Muscle of leg (tissue), 11 donors: ENCODE data around the gene LCORL. TPM values are rescaled to one million over a fixed set of nuclear protein-coding genes. Genes with fewer than 3 reads are reported as not detected.

ENCODE experiments used
- DNase-seq: peaks from one replicate; pipeline ENCODE4 v3.0.0; 2013
- H3K27ac ChIP-seq: one replicate; pipeline ENCODE4 v1.5.1; 2013; ENCODE audit warnings: mild to moderate bottlenecking, low read length, control low read depth
- H3K27me3 ChIP-seq: one replicate; pipeline ENCODE4 v1.6.1; 2013; ENCODE audit warnings: low read length; ENCODE audit not compliant: control insufficient read depth, insufficient read depth
- H3K36me3 ChIP-seq: one replicate; pipeline ENCODE4 v1.6.1; 2013; ENCODE audit warnings: low read length; ENCODE audit not compliant: control insufficient read depth, insufficient read depth
- H3K4me1 ChIP-seq: one replicate; pipeline ENCODE4 v1.6.1; 2013; ENCODE audit warnings: low read length; ENCODE audit not compliant: control insufficient read depth, insufficient read depth
- H3K4me3 ChIP-seq: one replicate; pipeline ENCODE4 v1.5.1; 2013; ENCODE audit warnings: low read length, control low read depth
- H3K9me3 ChIP-seq: replicated peaks from 2 replicates; pipeline ENCODE4 v1.6.1; 2013; ENCODE audit warnings: low read depth, low read length; ENCODE audit not compliant: control insufficient read depth
- WGBS: methylation state at CpG from one replicate; pipeline ENCODE4 v1.1.5; 2013; ENCODE audit warnings: missing lambda C conversion rate; ENCODE audit not compliant: insufficient coverage; 5-methylcytosine and 5-hydroxymethylcytosine counted together
- polyA plus RNA-seq, 8 donors: library from polyadenylated mRNA; unstranded; fragments of 120-200 nt; gene quantifications; one replicate each; pipeline versions ENCODE4 v1.2.1 to v1.2.3, GENCODE V29; 2013; ENCODE audit warnings: inconsistent platforms in 1 of 8, low replicate concordance in 1 of 8; ENCODE audit not compliant: insufficient read length in 8 of 8, insufficient read depth in 1 of 8
- total RNA-seq: library from RNA; stranded (reverse); fragments of 120-200 nt; gene quantifications from one replicate; pipeline ENCODE4 v1.2.4, GENCODE V29; 2013

The LCORL gene
- total and polyA plus RNA-seq, 9 donors, result 9.4 to 16.4 (median 10.5) TPM

DNA sequence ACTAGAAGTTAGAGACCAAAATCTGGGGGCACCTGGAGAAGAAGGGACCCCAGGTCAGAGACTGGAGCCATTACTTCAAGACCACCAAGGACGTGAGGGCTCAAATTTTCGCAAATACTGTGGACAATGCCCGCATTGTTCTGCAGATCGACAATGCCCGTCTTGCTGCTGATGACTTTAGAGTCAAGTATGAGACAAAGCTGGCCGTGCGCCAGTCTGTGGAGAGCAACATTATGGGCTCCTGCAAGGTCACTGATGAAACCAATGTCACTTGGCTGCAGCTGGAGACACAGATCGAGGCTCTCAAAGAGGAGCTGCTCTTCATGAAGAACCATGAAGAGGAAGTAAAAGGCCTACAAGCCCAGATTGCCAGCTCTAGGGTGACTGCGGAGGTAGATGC, 109.5 kb downstream of the LCORL start:
- DNase-seq, result no peak
- H3K9me3 ChIP-seq, result no peaks in the 10 kb centered on the region
- H3K4me1 ChIP-seq, result no peaks in the 10 kb centered on the region
- over 99% methylated on average over 9 of the region's 9 CpGs for WGBS
- H3K4me3 ChIP-seq, result no peak overlapping the region
- no peak overlapping the region for H3K27ac ChIP-seq
- H3K36me3 ChIP-seq, result no peaks in the 10 kb centered on the region
- no peaks in the 10 kb centered on the region for H3K27me3 ChIP-seq

DNA sequence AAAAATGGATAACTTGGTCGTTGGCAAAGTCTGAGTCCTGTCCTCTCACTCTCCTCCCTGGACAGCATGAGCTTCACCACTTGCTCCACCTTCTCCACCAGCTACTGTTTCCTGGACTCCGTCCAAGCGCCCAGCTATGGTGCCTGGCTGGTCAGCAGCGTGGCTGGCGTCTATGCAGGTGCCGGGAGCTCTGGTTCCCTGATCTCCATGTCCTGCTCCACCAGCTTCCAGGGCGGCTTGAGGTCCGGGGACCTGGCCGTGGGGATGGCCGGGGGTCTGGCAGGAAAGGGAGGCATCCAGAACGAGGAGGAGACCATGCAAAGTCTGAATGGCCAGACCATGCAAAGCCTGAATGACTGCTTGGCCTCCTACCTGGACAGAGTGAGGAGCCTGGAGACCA, 109.9 kb downstream of the LCORL start:
- Histone ChIP-seq H3K4me3 (no peak overlapping the region), H3K27me3 (no peaks in the 10 kb centered on the region), H3K9me3 (no peaks in the 10 kb centered on the region), H3K36me3 (no peaks in the 10 kb centered on the region), H3K27ac (no peak overlapping the region), H3K4me1 (no peaks in the 10 kb centered on the region)
- 99% methylated on average over 10 of the region's 11 CpGs for WGBS
- no peak for DNase-seq

DNA sequence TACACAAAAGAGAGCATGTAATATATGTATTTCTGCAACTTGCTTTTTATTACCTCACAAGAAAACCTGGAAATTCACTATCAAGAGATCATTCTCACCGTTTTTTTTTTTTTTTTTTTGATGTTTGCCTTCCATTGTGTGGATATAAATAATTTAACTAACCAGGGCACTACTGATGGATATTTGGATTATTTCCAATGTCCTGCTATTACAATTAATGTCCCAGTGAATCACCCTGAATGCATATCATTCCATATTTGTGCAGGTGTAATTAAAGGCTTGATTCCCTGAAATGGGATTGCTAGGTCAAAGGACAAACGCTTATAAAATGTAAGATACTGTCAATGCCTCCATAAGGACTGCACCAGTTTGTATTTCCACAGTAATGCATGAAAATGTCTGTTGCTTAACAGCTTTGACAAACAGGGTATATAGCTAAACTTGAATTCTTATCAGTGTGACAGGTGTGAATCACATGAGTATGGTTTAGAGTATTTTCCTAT, 123.0 kb downstream of the LCORL start:
- DNase-seq, result no peak
- H3K36me3 ChIP-seq, result no peaks in the 10 kb centered on the region
- H3K4me3 ChIP-seq, result no peak overlapping the region
- H3K9me3 ChIP-seq, result no peaks in the 10 kb centered on the region
- no peak overlapping the region for H3K27ac ChIP-seq
- H3K4me1 ChIP-seq, result no peaks in the 10 kb centered on the region
- WGBS, result no CpG with 5 or more reads among the region's 2 CpGs
- H3K27me3 ChIP-seq, result no peaks in the 10 kb centered on the region

DNA sequence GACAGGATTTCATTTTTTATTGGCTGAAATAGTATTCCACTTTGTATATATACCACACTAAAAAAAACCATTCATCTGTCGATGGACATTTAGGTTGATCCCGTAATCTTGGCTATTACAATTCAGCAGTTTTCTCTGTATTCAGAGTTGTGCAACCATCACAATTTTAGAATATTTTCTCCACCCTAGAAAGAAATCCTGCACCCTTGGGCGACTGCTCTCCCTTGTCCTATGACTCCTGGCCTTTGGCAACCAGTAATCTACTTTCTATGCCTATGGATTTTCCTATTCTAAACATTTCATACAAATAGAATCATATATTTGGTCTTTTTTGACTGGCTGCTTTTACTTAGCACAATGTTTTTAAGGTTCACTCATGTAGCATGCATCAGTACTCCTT, 126.1 kb downstream of the LCORL start:
- no peaks in the 10 kb centered on the region for H3K4me1 ChIP-seq
- H3K9me3 ChIP-seq, result no peaks in the 10 kb centered on the region
- H3K27ac ChIP-seq, result no peak overlapping the region
- no peaks in the 10 kb centered on the region for H3K27me3 ChIP-seq
- no peak for DNase-seq
- no peaks in the 10 kb centered on the region for H3K36me3 ChIP-seq
- WGBS, result 100% methylated on average over 2 of the region's 3 CpGs
- H3K4me3 ChIP-seq, result no peak overlapping the region

DNA sequence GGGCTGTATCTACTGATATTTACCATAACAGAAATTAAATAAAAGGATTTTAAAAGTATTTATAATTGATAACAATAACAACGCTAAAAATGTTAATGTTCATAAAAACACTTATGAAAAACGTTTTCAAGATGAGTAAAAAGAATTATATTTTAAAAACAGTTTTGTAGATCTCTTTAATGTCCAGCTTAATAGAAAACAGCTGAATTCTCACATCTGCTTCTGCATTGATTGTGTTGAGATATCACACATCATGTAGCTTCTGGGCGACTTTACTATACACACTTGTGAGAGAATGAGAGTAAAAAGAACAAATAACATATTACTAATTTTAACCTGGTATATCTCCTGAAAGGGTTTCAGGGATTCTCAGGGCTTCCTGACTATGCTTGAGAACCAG, 127.1 kb downstream of the LCORL start:
- Histone ChIP-seq H3K4me3 (no peak overlapping the region), H3K27me3 (no peaks in the 10 kb centered on the region), H3K4me1 (no peaks in the 10 kb centered on the region), H3K36me3 (no peaks in the 10 kb centered on the region), H3K27ac (no peak overlapping the region), H3K9me3 (no peaks in the 10 kb centered on the region)
- no peak for DNase-seq
- WGBS, result no CpG with 5 or more reads among the region's 3 CpGs

DNA sequence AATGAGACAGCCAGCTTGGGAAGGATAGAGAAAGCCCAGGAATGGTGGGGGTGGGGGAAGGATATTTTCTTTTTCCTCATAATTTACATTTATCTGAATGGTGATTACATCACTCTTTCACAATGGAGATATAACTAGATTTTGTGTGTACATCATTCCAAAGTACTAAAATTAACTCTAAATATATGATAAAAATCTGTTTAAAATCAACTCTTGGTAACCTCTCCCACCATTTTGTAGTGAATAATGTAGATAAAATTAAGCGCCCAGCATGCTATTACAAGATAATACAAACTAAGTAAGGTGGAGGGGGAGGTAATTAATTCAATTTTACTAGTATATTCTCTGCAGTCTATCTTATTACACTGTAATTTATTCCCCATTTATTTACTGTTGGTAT, 131.9 kb downstream of the LCORL start:
- Histone ChIP-seq H3K4me3 (no peak overlapping the region), H3K27me3 (no peaks in the 10 kb centered on the region), H3K4me1 (no peaks in the 10 kb centered on the region), H3K36me3 (no peaks in the 10 kb centered on the region), H3K27ac (no peak overlapping the region), H3K9me3 (no peaks in the 10 kb centered on the region)
- DNase-seq, result no peak
- no CpG with 5 or more reads among the region's 1 CpG for WGBS

DNA sequence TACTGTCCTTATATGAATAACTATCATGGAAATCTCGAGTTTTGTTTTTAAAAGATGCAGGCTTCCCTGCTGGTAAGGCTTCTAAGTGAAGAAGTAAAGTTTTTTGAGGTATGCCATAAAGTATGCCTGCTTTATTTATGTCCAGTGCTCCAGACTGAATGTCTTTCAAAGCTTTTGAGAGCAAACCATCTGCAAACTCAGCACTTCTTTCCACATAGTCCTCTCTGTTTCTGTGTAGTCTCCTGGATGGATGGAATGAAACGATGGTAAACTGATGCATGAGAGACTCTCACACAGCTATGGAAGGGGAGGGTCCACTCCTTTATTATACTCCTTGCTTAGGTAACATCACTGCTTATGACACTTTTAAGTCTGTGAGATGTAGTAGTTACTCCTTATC, 137.0 kb downstream of the LCORL start:
- DNase-seq, result no peak
- no peaks in the 10 kb centered on the region for H3K4me1 ChIP-seq
- no peaks in the 10 kb centered on the region for H3K9me3 ChIP-seq
- no peak overlapping the region for H3K4me3 ChIP-seq
- WGBS, result no CpG with 5 or more reads among the region's 2 CpGs
- no peaks in the 10 kb centered on the region for H3K27me3 ChIP-seq
- no peaks in the 10 kb centered on the region for H3K36me3 ChIP-seq
- H3K27ac ChIP-seq, result no peak overlapping the region

DNA sequence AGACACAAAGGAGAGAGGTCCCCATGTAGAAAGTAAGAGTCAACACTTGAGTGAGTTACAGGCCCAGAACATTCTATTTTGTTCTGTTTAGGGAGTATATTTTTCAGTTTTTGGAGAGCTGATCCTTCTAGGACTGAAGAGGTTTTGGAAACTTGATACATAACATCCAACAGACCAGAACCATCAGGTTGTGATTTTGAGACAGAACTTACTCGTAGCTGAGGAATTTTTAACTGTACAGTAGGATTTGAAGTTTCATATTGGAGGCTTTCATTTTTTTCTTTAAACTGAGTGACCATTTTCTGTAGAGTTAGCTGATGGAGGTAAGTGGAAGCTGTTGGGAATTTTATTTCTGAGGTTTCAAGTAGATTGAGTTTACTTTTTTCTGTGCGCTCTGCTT, 137.5 kb downstream of the LCORL start:
- H3K27me3 ChIP-seq, result no peaks in the 10 kb centered on the region
- H3K36me3 ChIP-seq, result no peaks in the 10 kb centered on the region
- no CpG with 5 or more reads among the region's 2 CpGs for WGBS
- no peak for DNase-seq
- H3K9me3 ChIP-seq, result no peaks in the 10 kb centered on the region
- H3K4me1 ChIP-seq, result no peaks in the 10 kb centered on the region
- H3K4me3 ChIP-seq, result no peak overlapping the region
- H3K27ac ChIP-seq, result no peak overlapping the region

GRCh38 chr4:17877661-17878060, 143.9 kb downstream of the LCORL start:
- Histone ChIP-seq H3K27me3 (no peaks in the 10 kb centered on the region), H3K27ac (no peak overlapping the region), H3K4me1 (no peaks in the 10 kb centered on the region), H3K4me3 (no peak overlapping the region), H3K9me3 (no peaks in the 10 kb centered on the region), H3K36me3 (no peaks in the 10 kb centered on the region)
- DNase-seq, result no peak
- WGBS, result no CpG with 5 or more reads among the region's 5 CpGs

- H3K4me3 ChIP-seq, result no peak overlapping the region
- no peaks in the 10 kb centered on the region for H3K27me3 ChIP-seq
- no peaks in the 10 kb centered on the region for H3K4me1 ChIP-seq
- H3K27ac ChIP-seq, result no peak overlapping the region
- H3K9me3 ChIP-seq, result no peaks in the 10 kb centered on the region
- H3K36me3 ChIP-seq, result no peaks in the 10 kb centered on the region
- no peak for DNase-seq
- no CpG with 5 or more reads among the region's 4 CpGs for WGBS
Measured at GRCh38 chr4:17876943-17877342, 144.6 kb downstream of the LCORL start.

- no peak for DNase-seq
- no peaks in the 10 kb centered on the region for H3K36me3 ChIP-seq
- no peaks in the 10 kb centered on the region for H3K4me1 ChIP-seq
- H3K27ac ChIP-seq, result peak overlapping the region; percentile 22
- WGBS, result no CpG with 5 or more reads among the region's 4 CpGs
- no peak overlapping the region for H3K4me3 ChIP-seq
- no peaks in the 10 kb centered on the region for H3K27me3 ChIP-seq
- H3K9me3 ChIP-seq, result no peaks in the 10 kb centered on the region
Measured at GRCh38 chr4:17875402-17876070, 146.0 kb downstream of the LCORL start.
